ENCODE measurements around the gene KRTAP10-2. TPM values are rescaled to one million over a fixed set of nuclear protein-coding genes. Genes with fewer than 3 reads are reported as not detected.
"Not testable (repeated sequence)": the region's sequence is repeated elsewhere in the genome, so short reads cannot be mapped to it uniquely, and the experiment has no call there.

The KRTAP10-2 gene
- total RNA-seq, result not detected in 2 replicates

GRCh38 chr21:44551340-44551961 lies at the start of gene KRTAP10-2:
KRTAP10-2 (minus strand) TSS chr21:44551505; CDS start chr21:44551458, 47 bp downstream.
- POLR2A ChIA-PET, result no interaction called here
- H3K36me3 Mint-ChIP-seq (ENCODE audit: low read depth), result peaks cover 8% of the 10 kb centered on the region
- peaks cover 35% of the 10 kb centered on the region for H3K27me3 Mint-ChIP-seq
- H3K4me1 Mint-ChIP-seq, result peaks cover 10% of the 10 kb centered on the region
- H3K9me3 Mint-ChIP-seq, result peaks cover 12% of the 10 kb centered on the region
- intact Hi-C loops (cut with micrococcal nuclease), result no loop called here
- H3K27ac Mint-ChIP-seq, result peak within 1 kb of the TSS; percentile 4
- ATAC-seq (ENCODE audit: low read depth) (no peak), DNase-seq (peak; percentile 9)
- H3K4me3 Mint-ChIP-seq, result no peak within 1 kb of the TSS
- no peak for TF ChIP-seq CTCF (IDR thresholded peaks at IDR 0.05)
- CTCF ChIA-PET, result no interaction called here

- H3K36me3 Mint-ChIP-seq (ENCODE audit: low read depth); CTCF ChIA-PET; H3K4me1 Mint-ChIP-seq; intact Hi-C loops (cut with micrococcal nuclease); POLR2A ChIA-PET; ATAC-seq (ENCODE audit: low read depth); DNase-seq; H3K27ac Mint-ChIP-seq; H3K4me3 Mint-ChIP-seq: not testable (repeated sequence)
- peaks cover 26% of the 10 kb centered on the region for H3K27me3 Mint-ChIP-seq
- peaks cover 12% of the 10 kb centered on the region for H3K9me3 Mint-ChIP-seq
These were observed 49.8 kb upstream of the KRTAP10-2 start for GRCh38 chr21:44601091-44601490.

- H3K36me3 Mint-ChIP-seq (ENCODE audit: low read depth); CTCF ChIA-PET; POLR2A ChIA-PET; intact Hi-C loops (cut with micrococcal nuclease); H3K4me1 Mint-ChIP-seq; H3K4me3 Mint-ChIP-seq; ATAC-seq (ENCODE audit: low read depth); H3K9me3 Mint-ChIP-seq; H3K27ac Mint-ChIP-seq; DNase-seq: not testable (repeated sequence)
- H3K27me3 Mint-ChIP-seq, result peaks cover 26% of the 10 kb centered on the region
These were observed 49.0 kb upstream of the KRTAP10-2 start, which contains the start of gene KRTAP10-7 for GRCh38 chr21:44600118-44600978. KRTAP10-7 (plus strand) TSS chr21:44600597; CDS start chr21:44600622, 25 bp downstream.

GRCh38 chr21:44599264-44600029 lies 48.1 kb upstream of the KRTAP10-2 start:
- H3K4me3 Mint-ChIP-seq, result no peak overlapping the region
- ChIA-PET CTCF (no interaction called here), POLR2A (no interaction called here)
- ATAC-seq (ENCODE audit: low read depth), result no peak
- TF ChIP-seq CTCF (IDR thresholded peaks at IDR 0.05), result no peak
- no peaks in the 10 kb centered on the region for H3K4me1 Mint-ChIP-seq
- no peak overlapping the region for H3K27ac Mint-ChIP-seq
- peaks cover 23% of the 10 kb centered on the region for H3K27me3 Mint-ChIP-seq
- intact Hi-C loops (cut with micrococcal nuclease), result no loop called here
- DNase-seq, result no peak
- H3K36me3 Mint-ChIP-seq (ENCODE audit: low read depth), result no peaks in the 10 kb centered on the region
- H3K9me3 Mint-ChIP-seq, result peaks cover 4% of the 10 kb centered on the region

GRCh38 chr21:44598061-44598460 lies 46.8 kb upstream of the KRTAP10-2 start:
- Mint-ChIP-seq H3K36me3 (ENCODE audit: low read depth) (no peaks in the 10 kb centered on the region), H3K4me1 (no peaks in the 10 kb centered on the region), H3K4me3 (no peak overlapping the region), H3K9me3 (peaks cover 4% of the 10 kb centered on the region), H3K27ac (no peak overlapping the region), H3K27me3 (peaks cover 19% of the 10 kb centered on the region)
- ChIA-PET CTCF (no interaction called here), POLR2A (no interaction called here)
- intact Hi-C loops (cut with micrococcal nuclease), result no loop called here
- no peak for TF ChIP-seq CTCF (IDR thresholded peaks at IDR 0.05)
- ATAC-seq (ENCODE audit: low read depth), result no peak
- DNase-seq, result no peak
